Fibroblast of skin of scalp (primary cell): Measurements from ENCODE around the gene FH.

Experiments
- DNase-seq: peaks from one replicate; pipeline ENCODE4 v3.0.0-alpha.2; 2013

The FH gene

GRCh38 chr1:241521718-241522117, 2.2 kb upstream of the FH start:
- DNase-seq = no peak

- no peak for DNase-seq
Measured at GRCh38 chr1:241520080-241520465, 518 bp upstream of the FH start.

GRCh38 chr1:241518476-241519307, 863 bp downstream of the FH start:
- no peak for DNase-seq

- DNase-seq = no peak
Measured at GRCh38 chr1:241513378-241513777, 6.2 kb downstream of the FH start.

GRCh38 chr1:241507189-241507863, 12.2 kb downstream of the FH start:
- DNase-seq = no peak

- DNase-seq = no peak
Measured at GRCh38 chr1:241503444-241503843, 16.1 kb downstream of the FH start.

- DNase-seq = peak; percentile 55
Measured at GRCh38 chr1:241499910-241500309, 19.6 kb downstream of the FH start.

GRCh38 chr1:241495741-241496140, 23.8 kb downstream of the FH start:
- no peak for DNase-seq

- DNase-seq = no peak
Measured at GRCh38 chr1:241488739-241489138, 30.8 kb downstream of the FH start.

GRCh38 chr1:241485554-241485992, 34.0 kb downstream of the FH start:
- DNase-seq = peak; percentile 27

- DNase-seq = no peak
Measured at GRCh38 chr1:241485145-241485544, 34.4 kb downstream of the FH start.

- peak; percentile 90 for DNase-seq
Measured at GRCh38 chr1:241482761-241483250, 36.7 kb downstream of the FH start.

GRCh38 chr1:241479294-241479693, 40.3 kb downstream of the FH start:
- DNase-seq = no peak

GRCh38 chr1:241475671-241476070, 43.9 kb downstream of the FH start:
- no peak for DNase-seq

- DNase-seq = no peak
Measured at GRCh38 chr1:241473026-241473425, 46.5 kb downstream of the FH start.

GRCh38 chr1:241470908-241471590, 48.5 kb downstream of the FH start:
- no peak for DNase-seq

- no peak for DNase-seq
Measured at GRCh38 chr1:241470361-241470760, 49.2 kb downstream of the FH start.

- no peak for DNase-seq
Measured at GRCh38 chr1:241465673-241466072, 53.9 kb downstream of the FH start.

- DNase-seq = no peak
Measured at GRCh38 chr1:241464985-241465384, 54.6 kb downstream of the FH start.

- no peak for DNase-seq
Measured at GRCh38 chr1:241462391-241462790, 57.2 kb downstream of the FH start.

GRCh38 chr1:241460098-241460873, 59.3 kb downstream of the FH start:
- no peak for DNase-seq

GRCh38 chr1:241459186-241459802, 60.3 kb downstream of the FH start:
- no peak for DNase-seq
